OCI-LY3 (cell line): ENCODE results near the gene OR5I1.

Source experiments
- H2AFZ ChIP-seq: fragments of 200-600, 300-600 bp; shearing (Covaris generic); 2 replicates; pipeline ENCODE4 v1.6.0; 2014; ENCODE audit warnings: antibody characterized with exemption, low read depth, low read length
- H3K27ac ChIP-seq: fragments of 200-600, 300-600 bp; sonication (generic); 2 replicates; pipeline ENCODE4 v1.5.1; 2014; ENCODE audit warnings: mild to moderate bottlenecking, low read length, moderate library complexity, mixed read lengths
- H3K27me3 ChIP-seq: fragments of 200-600, 300-600 bp; sonication (generic); 2 replicates; pipeline ENCODE4 v1.6.1; 2014; ENCODE audit warnings: low read depth, low read length, mixed read lengths
- H3K36me3 ChIP-seq: fragments of 200-600, 300-600 bp; sonication (generic); replicated peaks from 2 replicates; pipeline ENCODE3; 2014; ENCODE audit warnings: low read depth, low read length, mixed read lengths
- H3K4me1 ChIP-seq: fragments of 300-600, 200-600 bp; sonication (generic); 2 replicates; pipeline ENCODE4 v1.6.1; 2014; ENCODE audit warnings: low read length, mixed read lengths
- H3K4me2 ChIP-seq: fragments of 200-600, 300-600 bp; sonication (generic); 2 replicates; pipeline ENCODE4 v1.6.1; 2014; ENCODE audit warnings: low read length, mixed read lengths
- H3K4me3 ChIP-seq: fragments of 300-600, 200-600 bp; sonication (generic); 2 replicates; pipeline ENCODE4 v1.5.1; 2014; ENCODE audit warnings: antibody characterized with exemption, mild to moderate bottlenecking, low read length, moderate library complexity
- H3K79me2 ChIP-seq: fragments of 300-600, 200-600 bp; shearing (Covaris generic); 2 replicates; pipeline ENCODE4 v1.6.1; 2014; ENCODE audit warnings: mild to moderate bottlenecking, low read length, mixed read lengths
- H3K9ac ChIP-seq: fragments of 300-600, 200-600 bp; shearing (Covaris generic); 2 replicates; pipeline ENCODE4 v1.6.0; 2014; ENCODE audit warnings: mild to moderate bottlenecking, low read length, moderate library complexity
- H3K9me3 ChIP-seq: fragments of 200-600, 300-600 bp; shearing (Covaris generic); 2 replicates; pipeline ENCODE4 v1.6.1; 2014; ENCODE audit warnings: low read length, mixed read lengths; ENCODE audit not compliant: insufficient read depth
- H4K20me1 ChIP-seq: fragments of 200-600, 300-600 bp; sonication (generic); 2 replicates; pipeline ENCODE4 v1.6.1; 2016; ENCODE audit warnings: low read length, mixed read lengths; ENCODE audit not compliant: insufficient read depth
- EZH2phosphoT487 ChIP-seq: fragments of 200-600 bp; shearing (Covaris generic); IDR thresholded peaks from 2 replicates; pipeline ENCODE4 v1.6.1; 2018; ENCODE audit warnings: antibody characterized with exemption, mixed run types, low read depth
- TF ChIP-seq, protein P1 (sequence below): fragments of 200-600, 300-600 bp; sonication (generic); IDR thresholded peaks from 2 replicates; pipeline ENCODE4 v1.5.1; 2014; ENCODE audit warnings: antibody characterized with exemption, low read length, low read depth

The OR5I1 gene

DNA sequence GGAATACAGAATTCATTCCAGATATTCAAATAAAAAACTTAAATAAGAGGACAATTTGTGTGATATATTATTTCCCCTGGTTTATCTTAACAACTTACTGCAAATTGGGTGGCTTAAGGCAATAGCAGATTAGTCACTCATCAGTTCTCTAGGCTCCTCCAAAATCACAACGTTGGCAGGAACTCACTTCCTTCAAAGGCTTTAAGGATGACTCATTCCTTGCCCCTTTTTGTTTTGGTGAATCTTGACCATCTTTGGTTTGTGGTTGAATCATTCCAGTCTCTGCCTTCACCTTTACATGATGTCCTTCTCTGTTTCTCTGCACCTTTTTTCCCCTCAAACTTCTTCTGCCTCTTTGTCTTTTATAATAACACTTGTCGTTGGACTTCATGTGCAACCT is 30.2 kb upstream of the OR5I1 start:
- H3K9ac ChIP-seq: no peak overlapping the region
- H3K27me3 ChIP-seq: no peaks in the 10 kb centered on the region
- H3K27ac ChIP-seq: no peak overlapping the region
- TF ChIP-seq EZH2phosphoT487: no peak
- TF ChIP-seq, protein P1, sequence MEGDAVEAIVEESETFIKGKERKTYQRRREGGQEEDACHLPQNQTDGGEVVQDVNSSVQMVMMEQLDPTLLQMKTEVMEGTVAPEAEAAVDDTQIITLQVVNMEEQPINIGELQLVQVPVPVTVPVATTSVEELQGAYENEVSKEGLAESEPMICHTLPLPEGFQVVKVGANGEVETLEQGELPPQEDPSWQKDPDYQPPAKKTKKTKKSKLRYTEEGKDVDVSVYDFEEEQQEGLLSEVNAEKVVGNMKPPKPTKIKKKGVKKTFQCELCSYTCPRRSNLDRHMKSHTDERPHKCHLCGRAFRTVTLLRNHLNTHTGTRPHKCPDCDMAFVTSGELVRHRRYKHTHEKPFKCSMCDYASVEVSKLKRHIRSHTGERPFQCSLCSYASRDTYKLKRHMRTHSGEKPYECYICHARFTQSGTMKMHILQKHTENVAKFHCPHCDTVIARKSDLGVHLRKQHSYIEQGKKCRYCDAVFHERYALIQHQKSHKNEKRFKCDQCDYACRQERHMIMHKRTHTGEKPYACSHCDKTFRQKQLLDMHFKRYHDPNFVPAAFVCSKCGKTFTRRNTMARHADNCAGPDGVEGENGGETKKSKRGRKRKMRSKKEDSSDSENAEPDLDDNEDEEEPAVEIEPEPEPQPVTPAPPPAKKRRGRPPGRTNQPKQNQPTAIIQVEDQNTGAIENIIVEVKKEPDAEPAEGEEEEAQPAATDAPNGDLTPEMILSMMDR: no peak
- no peaks in the 10 kb centered on the region for H3K9me3 ChIP-seq
- no peaks in the 10 kb centered on the region for H4K20me1 ChIP-seq
- H3K36me3 ChIP-seq: no peaks in the 10 kb centered on the region
- no peak overlapping the region for H3K4me3 ChIP-seq
- H3K79me2 ChIP-seq: no peaks in the 10 kb centered on the region
- H2AFZ ChIP-seq: no peak overlapping the region
- peaks cover 5% of the 10 kb centered on the region for H3K4me1 ChIP-seq
- H3K4me2 ChIP-seq: no peak overlapping the region

DNA sequence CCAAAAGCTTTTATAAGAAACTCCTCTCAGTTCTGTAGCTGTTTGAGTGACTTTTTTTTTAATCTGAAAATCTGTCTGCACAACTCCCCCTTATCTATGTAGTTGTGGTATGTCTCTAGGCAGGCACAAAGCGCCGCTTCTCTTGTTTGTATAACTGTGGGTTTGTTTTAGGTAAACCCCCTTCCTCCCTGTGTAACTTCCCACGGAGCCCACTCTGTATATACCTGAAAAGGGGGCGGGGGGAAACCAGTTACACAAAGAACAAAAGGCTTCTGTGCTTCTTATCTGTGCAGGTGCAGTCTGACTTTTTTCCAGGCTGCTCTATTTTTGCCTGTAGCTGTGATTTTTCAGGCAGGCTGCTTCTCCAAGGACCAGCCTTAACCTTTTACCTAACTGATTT is 20.3 kb upstream of the OR5I1 start:
- H4K20me1 ChIP-seq: no peaks in the 10 kb centered on the region
- no peaks in the 10 kb centered on the region for H3K9me3 ChIP-seq
- H3K4me3 ChIP-seq: no peak overlapping the region
- no peaks in the 10 kb centered on the region for H3K79me2 ChIP-seq
- no peak overlapping the region for H3K9ac ChIP-seq
- H3K27me3 ChIP-seq: no peaks in the 10 kb centered on the region
- H3K27ac ChIP-seq: no peak overlapping the region
- H3K4me2 ChIP-seq: no peak overlapping the region
- no peaks in the 10 kb centered on the region for H3K36me3 ChIP-seq
- no peaks in the 10 kb centered on the region for H3K4me1 ChIP-seq
- no peak for TF ChIP-seq EZH2phosphoT487
- TF ChIP-seq, protein P1: no peak
- no peak overlapping the region for H2AFZ ChIP-seq

DNA sequence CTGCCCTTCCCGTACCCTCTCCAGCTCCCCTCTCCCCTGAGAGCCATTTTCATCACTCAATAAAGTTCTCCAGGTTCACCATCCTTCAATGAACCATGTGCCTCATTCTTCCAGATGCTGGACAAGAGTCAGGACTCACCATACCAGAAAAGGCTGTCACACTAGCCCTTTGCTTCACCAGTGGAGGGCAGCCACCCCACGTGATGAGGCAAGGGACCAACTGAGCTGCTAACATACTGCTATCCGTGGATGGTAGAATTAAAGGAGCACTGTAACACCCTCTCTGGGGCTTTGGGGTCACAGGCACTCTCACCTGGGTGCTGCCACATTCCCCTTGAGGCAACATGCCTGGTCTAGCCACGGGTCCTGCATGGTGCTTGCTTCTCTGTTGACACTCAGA is 13.1 kb upstream of the OR5I1 start:
- Histone ChIP-seq H3K9ac (no peak overlapping the region), H3K79me2 (no peaks in the 10 kb centered on the region), H3K4me3 (no peak overlapping the region), H3K4me2 (no peak overlapping the region), H3K4me1 (no peaks in the 10 kb centered on the region), H2AFZ (no peak overlapping the region), H3K27ac (no peak overlapping the region), H3K27me3 (no peaks in the 10 kb centered on the region), H3K36me3 (no peaks in the 10 kb centered on the region), H3K9me3 (no peaks in the 10 kb centered on the region), H4K20me1 (no peaks in the 10 kb centered on the region)
- TF ChIP-seq, protein P1: peak; percentile 30; the same call in 1 of the 2 replicates
- TF ChIP-seq EZH2phosphoT487: no peak

DNA sequence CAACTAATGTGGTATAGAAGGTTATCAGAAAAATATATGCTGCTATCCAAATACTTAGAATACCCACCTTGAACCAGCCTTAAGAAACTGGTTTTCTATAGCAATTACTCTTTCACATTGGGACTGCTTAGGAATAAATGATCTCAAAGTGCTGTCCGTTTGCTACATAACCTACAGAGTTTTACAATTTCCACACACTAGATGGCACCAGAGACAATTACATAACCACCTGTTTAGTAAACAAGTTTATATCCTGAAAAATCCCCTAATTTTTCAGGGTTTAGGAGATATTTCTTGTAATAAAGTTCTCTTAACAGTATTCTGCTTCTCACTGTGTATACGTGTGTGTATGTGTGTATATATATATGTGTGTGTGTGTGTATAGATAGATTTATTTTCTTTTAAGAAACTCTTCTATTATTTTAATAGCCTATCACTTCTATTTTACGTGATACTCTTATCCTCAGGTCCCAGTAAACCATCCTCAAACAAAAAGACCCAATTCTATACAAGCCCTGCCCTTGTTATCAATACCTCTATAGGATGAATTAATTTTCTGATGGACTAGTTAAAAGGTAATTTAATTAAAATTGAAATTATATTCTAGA is 6.7 kb upstream of the OR5I1 start:
- Histone ChIP-seq H4K20me1 (no peaks in the 10 kb centered on the region), H3K27me3 (no peaks in the 10 kb centered on the region), H3K4me1 (no peaks in the 10 kb centered on the region), H3K4me2 (no peak overlapping the region), H3K4me3 (no peak overlapping the region), H3K79me2 (no peaks in the 10 kb centered on the region), H3K9me3 (no peaks in the 10 kb centered on the region), H2AFZ (no peak overlapping the region), H3K9ac (no peak overlapping the region), H3K27ac (no peak overlapping the region), H3K36me3 (no peaks in the 10 kb centered on the region)
- TF ChIP-seq, protein P1: peak; percentile 90
- TF ChIP-seq EZH2phosphoT487: no peak
